ENCODE data around the gene TAS2R50.

The TAS2R50 gene

DNA sequence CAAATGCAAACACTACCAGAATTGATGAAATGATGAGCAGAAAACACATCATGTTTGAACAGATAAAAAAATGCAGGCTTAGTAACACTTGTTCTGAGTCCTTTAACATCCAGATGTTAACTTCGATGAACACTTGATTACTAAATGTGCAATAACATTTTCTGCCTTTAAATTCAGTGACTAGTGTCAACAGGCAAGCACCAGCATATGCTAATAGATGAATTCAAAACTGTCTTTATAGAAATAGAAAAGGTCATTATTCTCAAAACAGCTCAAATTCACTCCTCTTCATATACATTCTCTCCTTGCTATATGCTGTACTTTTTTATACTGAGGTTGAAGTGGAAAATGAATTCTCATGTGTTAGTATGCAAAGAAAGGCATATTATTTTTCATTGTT is 35.8 kb upstream of the TAS2R50 start, which contains the start of gene TAS2R19:
Gene TAS2R19 (minus strand): TSS at position 101 of the 400 bp plus-strand sequence. CDS start 49 bp downstream, at position 52.
- no peak within 1 kb of the TSS for H3K27ac ChIP-seq
- H3K36me3 ChIP-seq (ENCODE audit: control insufficient read depth, insufficient read depth, low read length), result no peaks in the 10 kb centered on the region
- no peak within 1 kb of the TSS for H3K9ac ChIP-seq
- H3K4me1 ChIP-seq, result no peaks in the 10 kb centered on the region
- H3K4me2 ChIP-seq (ENCODE audit: low read length), result no peak within 1 kb of the TSS
- TF ChIP-seq CTCF (IDR thresholded peaks at IDR 0.05), result no peak
- no peak within 1 kb of the TSS for H2AFZ ChIP-seq
- H3K9me3 ChIP-seq (ENCODE audit: control insufficient read depth, low read length), result no peaks in the 10 kb centered on the region
- H3K4me3 ChIP-seq (ENCODE audit: low read depth, low read length), result no peak within 1 kb of the TSS
- H3K79me2 ChIP-seq, result no peaks in the 10 kb centered on the region
- no peaks in the 10 kb centered on the region for H3K27me3 ChIP-seq (ENCODE audit: control insufficient read depth, insufficient read depth, low read length)

DNA sequence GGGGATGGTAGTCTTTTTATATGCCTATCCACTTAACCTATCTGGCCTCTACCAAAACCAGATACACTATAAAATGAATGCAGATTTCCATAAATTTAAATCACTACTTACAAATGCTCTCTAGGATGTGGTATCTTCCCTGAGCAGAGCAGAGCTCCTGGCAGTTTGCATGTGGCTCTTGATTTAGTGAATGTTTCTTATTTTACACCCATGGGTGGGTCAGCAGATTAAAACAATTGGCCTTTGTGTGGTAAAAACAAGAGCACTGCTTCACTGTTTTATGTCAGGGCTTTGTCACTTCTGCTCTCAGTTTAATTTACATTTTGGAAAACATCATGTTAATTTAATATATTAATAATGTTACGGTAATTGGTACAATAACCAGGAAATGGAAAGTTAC is 30.2 kb upstream of the TAS2R50 start:
- TF ChIP-seq CTCF (IDR thresholded peaks at IDR 0.05), result no peak
- H3K27ac ChIP-seq, result no peak overlapping the region
- H3K9ac ChIP-seq, result no peak overlapping the region
- no peaks in the 10 kb centered on the region for H3K9me3 ChIP-seq (ENCODE audit: control insufficient read depth, low read length)
- H3K4me1 ChIP-seq, result no peaks in the 10 kb centered on the region
- H3K79me2 ChIP-seq, result peaks cover 4% of the 10 kb centered on the region
- no peaks in the 10 kb centered on the region for H3K27me3 ChIP-seq (ENCODE audit: control insufficient read depth, insufficient read depth, low read length)
- H3K4me2 ChIP-seq (ENCODE audit: low read length), result no peak overlapping the region
- H2AFZ ChIP-seq, result no peak overlapping the region
- no peak overlapping the region for H3K4me3 ChIP-seq (ENCODE audit: low read depth, low read length)
- H3K36me3 ChIP-seq (ENCODE audit: control insufficient read depth, insufficient read depth, low read length), result no peaks in the 10 kb centered on the region

- Histone ChIP-seq H3K9me3 (ENCODE audit: control insufficient read depth, low read length) (no peaks in the 10 kb centered on the region), H3K4me1 (no peaks in the 10 kb centered on the region), H3K27ac (no peak overlapping the region), H3K79me2 (peaks cover 4% of the 10 kb centered on the region), H3K36me3 (ENCODE audit: control insufficient read depth, insufficient read depth, low read length) (no peaks in the 10 kb centered on the region), H3K4me2 (ENCODE audit: low read length) (no peak overlapping the region), H3K9ac (no peak overlapping the region), H2AFZ (no peak overlapping the region), H3K4me3 (ENCODE audit: low read depth, low read length) (no peak overlapping the region), H3K27me3 (ENCODE audit: control insufficient read depth, insufficient read depth, low read length) (no peaks in the 10 kb centered on the region)
- no peak for TF ChIP-seq CTCF (IDR thresholded peaks at IDR 0.05)
Measured at GRCh38 chr12:11015775-11016430, 29.2 kb upstream of the TAS2R50 start.

DNA sequence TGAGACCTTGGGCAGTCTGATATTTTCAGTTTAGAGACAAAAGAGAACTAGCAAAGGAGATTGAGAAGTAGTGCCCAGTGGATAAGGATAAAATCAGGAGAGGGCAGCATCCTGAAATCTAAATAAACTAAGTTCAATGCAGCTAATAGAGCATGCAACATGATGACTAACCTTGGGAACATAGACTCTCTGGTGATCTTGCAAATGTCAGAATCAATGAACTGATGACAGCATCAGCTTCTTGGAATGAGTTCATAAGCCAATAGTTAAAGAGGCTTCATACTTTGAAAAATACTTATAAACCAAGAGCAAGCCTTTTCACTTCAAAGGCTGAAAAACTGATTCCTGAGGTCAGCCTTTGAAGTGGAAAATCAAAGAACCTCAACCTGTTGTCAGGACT is 27.5 kb upstream of the TAS2R50 start:
- no peaks in the 10 kb centered on the region for H3K36me3 ChIP-seq (ENCODE audit: control insufficient read depth, insufficient read depth, low read length)
- no peak overlapping the region for H2AFZ ChIP-seq
- H3K27me3 ChIP-seq (ENCODE audit: control insufficient read depth, insufficient read depth, low read length), result no peaks in the 10 kb centered on the region
- no peak overlapping the region for H3K9ac ChIP-seq
- TF ChIP-seq CTCF (IDR thresholded peaks at IDR 0.05), result no peak
- peaks cover 4% of the 10 kb centered on the region for H3K79me2 ChIP-seq
- H3K4me3 ChIP-seq (ENCODE audit: low read depth, low read length), result no peak overlapping the region
- no peaks in the 10 kb centered on the region for H3K4me1 ChIP-seq
- H3K4me2 ChIP-seq (ENCODE audit: low read length), result no peak overlapping the region
- no peak overlapping the region for H3K27ac ChIP-seq
- no peaks in the 10 kb centered on the region for H3K9me3 ChIP-seq (ENCODE audit: control insufficient read depth, low read length)

GRCh38 chr12:11007608-11008007 is 20.9 kb upstream of the TAS2R50 start:
- H3K4me3 ChIP-seq (ENCODE audit: low read depth, low read length), result no peak overlapping the region
- H3K9ac ChIP-seq, result no peak overlapping the region
- H3K4me1 ChIP-seq, result no peaks in the 10 kb centered on the region
- H3K4me2 ChIP-seq (ENCODE audit: low read length), result no peak overlapping the region
- H3K79me2 ChIP-seq, result no peaks in the 10 kb centered on the region
- H3K36me3 ChIP-seq (ENCODE audit: control insufficient read depth, insufficient read depth, low read length), result no peaks in the 10 kb centered on the region
- no peak overlapping the region for H2AFZ ChIP-seq
- no peak for TF ChIP-seq CTCF (IDR thresholded peaks at IDR 0.05)
- no peaks in the 10 kb centered on the region for H3K27me3 ChIP-seq (ENCODE audit: control insufficient read depth, insufficient read depth, low read length)
- H3K27ac ChIP-seq, result no peak overlapping the region
- H3K9me3 ChIP-seq (ENCODE audit: control insufficient read depth, low read length), result no peaks in the 10 kb centered on the region

Data from parathyroid adenoma (tissue), 2 donors.